NCI-H2196 (cell line): ENCODE measurements around the gene PLA2R1.
"Not testable (repeated sequence)": the region's sequence is repeated elsewhere in the genome, so short reads cannot be mapped to it uniquely, and the experiment has no call there.

ENCODE experiments used
- DNase-seq: peaks from one replicate; lab custom pipeline; 2025; ENCODE audit not compliant: unreplicated experiment; lab: John Stamatoyannopoulos, UW

Gene PLA2R1

DNA sequence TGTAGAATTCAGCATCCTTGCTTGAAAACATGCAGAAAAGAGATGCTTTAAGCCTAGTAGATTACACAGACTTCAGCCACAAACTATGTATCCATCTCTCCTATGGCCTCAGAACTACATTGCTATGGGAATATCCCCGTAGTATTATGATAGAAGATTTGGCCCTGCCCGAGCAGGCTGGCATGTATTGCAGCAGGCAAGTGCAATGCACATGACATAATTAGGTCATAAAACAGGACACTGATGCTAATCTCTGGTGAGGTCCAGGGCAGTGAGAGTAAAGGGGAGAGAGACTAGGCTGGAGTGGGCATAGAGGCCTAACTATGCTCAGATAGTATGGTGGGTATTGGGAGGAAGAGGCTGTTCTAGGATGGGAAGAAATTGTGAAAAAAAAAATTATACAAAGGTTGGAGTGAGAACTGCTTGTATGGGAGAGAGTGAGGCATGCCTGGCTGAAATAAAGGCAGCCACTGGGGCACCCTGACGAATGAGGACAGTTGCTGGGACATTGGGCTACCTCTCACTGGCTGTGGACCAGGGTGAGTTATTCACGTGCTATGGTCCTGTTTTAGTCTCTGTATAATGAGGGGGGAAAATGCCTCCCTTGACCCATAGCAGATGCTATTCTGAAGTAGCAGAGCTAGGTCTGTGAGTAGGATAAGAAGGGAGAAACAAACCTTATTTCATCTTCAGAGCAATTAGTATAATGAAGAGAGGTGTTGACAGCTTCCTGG lies 1.6 kb upstream of the PLA2R1 start:
- DNase-seq, result no peak

DNA sequence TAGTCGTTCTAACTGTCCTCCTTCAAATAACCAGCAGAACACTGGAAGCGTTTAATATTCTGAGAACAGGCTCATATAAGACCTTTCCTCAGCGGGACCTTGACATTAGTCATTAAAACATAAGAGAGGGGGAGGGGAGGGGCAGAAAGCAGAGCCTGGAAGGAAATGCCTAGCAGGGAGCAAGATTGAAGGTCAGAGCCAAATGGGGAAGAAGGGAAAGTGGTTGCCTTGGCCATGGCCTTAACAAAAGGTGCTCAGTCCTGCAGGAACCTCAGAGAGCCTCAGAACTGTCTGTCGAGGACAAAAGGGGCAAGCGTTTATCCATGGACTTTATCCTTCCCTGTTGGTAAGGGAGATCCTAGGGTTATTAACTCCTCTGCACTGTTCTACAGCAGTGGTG lies 856 bp upstream of the PLA2R1 start:
- no peak for DNase-seq

DNA sequence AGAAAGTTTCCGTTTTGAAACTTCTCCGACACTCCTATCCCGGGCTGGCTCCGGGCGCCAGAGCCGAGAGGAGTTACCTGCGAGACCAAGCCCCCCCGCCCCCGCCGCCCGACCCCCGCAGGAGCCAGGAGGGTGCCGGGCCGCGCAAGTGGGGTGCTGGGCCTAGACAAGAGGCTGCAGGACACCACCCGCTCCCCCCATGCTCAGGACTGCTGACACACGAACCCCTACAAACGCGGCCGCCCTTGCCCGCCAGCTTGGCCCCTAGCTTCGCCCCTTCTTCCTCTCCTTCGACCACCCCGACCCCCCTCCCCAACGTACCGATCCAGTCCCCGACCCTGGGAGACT lies 497 bp downstream of the PLA2R1 start:
- DNase-seq, result no peak

GRCh38 chr2:160061533-160061932 lies 882 bp downstream of the PLA2R1 start:
- DNase-seq, result no peak

- DNase-seq, result no peak
These were observed 2.1 kb downstream of the PLA2R1 start for GRCh38 chr2:160060297-160060696.

- no peak for DNase-seq
These were observed 5.1 kb downstream of the PLA2R1 start for GRCh38 chr2:160057356-160057755.

GRCh38 chr2:160055726-160056108 lies 6.7 kb downstream of the PLA2R1 start:
- DNase-seq, result no peak

GRCh38 chr2:160054984-160055725 lies 7.3 kb downstream of the PLA2R1 start:
- no peak for DNase-seq

DNA sequence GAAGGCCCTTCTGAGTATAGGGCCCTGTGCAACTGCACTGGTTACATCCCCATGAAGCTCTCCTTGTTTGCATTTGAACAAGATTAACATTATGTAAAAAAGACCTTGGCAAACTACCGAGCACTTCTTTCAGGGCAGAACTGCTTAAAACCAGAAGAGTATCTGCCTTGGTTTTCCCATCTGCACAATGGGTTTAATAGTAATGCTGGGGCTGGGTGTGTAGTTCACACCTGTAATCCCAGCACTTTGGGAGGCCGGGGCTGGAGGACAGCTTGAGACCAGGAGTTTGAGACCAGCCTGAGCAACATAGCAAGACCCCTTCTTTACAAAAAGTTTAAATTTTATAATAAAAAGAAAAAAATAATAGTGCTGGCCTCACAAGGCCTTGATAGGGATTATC lies 8.5 kb downstream of the PLA2R1 start:
- no peak for DNase-seq

DNA sequence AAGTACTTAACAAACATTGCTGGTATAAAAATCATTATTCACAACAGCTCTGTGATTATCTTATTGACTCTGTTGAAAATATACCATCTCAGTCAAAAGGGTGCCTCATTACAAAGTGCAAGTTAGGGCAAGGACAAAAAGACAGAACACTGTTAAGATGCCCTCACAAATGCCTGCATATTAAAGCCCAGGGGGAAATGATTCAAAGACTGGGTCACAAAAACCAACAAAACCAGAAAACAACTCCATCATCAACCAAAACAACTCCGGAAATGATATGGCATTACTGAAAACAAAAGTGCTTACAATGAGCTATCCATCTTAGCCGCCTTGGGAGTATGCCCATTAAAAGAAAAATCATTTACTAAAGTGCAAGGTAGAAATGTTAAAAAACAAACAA lies 9.9 kb downstream of the PLA2R1 start:
- DNase-seq, result no peak

DNA sequence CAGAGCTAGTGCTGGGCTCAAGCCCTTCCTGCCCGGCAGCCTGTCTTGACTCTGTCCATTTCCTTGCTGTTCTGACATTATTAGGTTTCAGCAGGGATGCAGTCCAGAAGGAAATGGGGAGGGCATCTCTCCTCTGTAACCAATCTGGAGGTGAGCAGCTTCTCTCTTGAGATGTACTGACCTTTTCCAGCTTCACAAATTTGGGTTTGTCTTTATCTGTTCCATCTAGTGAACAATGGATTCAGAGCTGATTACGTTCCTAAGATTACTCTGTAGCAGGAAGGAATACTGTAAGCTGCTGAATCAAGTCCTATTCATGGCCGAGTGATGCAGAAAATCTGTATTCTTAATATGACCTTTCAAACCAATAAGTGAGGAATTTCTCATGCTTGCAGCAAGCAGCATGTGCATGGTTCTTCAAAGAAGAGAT lies 11.0 kb downstream of the PLA2R1 start:
- DNase-seq, result no peak

- DNase-seq, result no peak
These were observed 12.3 kb downstream of the PLA2R1 start for GRCh38 chr2:160050147-160050546.

DNA sequence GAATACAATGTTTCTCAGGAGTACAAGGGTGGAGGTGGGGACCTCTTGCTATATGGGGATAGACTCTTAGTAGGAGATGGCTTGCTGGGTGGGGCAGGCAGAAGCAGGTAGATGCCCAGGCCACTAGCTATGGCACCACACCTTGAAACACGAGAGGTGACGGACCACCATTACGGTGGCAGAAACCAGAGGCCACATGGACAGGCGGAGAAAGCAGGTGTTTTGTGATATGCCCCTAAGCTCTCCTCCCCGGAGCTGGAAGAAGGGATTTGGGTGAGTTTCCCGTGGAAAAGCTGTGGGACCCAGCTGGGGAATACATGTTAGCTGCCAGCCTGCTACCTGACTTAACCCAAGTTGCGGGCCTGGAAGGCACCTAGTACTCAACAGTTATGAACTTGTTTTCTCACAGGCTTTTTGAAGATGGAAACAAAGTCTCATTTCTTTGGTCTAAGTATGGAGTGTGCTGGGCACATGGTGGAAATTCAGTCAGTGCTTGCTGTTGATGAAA lies 16.7 kb downstream of the PLA2R1 start:
- DNase-seq, result no peak

DNA sequence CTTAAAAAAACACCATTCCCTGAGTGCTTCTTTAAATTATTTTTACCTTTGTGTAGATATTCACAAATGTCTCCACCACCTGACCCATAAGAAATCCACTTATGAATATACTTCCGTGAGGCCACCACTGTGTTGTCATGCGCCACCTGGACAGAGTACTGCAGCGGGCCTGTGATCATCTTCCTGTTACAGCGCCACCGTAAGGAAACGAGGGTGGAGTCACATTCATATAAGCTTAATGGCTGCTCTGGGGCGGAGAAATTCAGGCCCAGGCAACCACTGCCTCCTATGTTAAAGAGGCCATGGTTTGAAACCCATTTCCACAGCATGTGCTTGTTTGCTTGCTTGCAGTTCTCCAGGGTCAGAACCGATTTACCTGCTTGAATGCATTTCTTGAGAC lies 17.7 kb downstream of the PLA2R1 start:
- DNase-seq, result no peak

DNA sequence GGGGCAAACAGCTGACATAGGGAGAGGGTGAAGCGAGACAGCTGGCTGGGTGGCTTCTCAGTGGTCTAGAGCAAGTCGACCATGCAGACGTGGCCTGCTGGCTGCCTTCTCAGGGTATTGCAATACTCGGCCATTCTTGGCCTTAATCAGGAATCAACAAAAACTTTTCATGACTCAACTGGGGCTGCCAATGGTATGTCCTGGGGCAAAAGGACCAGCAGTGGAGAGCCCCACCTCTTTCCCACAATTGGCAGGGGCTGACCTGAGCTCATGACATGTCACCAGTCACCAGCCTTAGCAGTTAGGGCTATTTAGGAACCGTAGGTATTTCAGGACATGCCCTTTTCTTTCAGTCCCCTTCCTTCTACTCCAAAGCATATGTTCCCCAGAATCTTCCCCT lies 19.1 kb downstream of the PLA2R1 start:
- DNase-seq, result no peak

DNA sequence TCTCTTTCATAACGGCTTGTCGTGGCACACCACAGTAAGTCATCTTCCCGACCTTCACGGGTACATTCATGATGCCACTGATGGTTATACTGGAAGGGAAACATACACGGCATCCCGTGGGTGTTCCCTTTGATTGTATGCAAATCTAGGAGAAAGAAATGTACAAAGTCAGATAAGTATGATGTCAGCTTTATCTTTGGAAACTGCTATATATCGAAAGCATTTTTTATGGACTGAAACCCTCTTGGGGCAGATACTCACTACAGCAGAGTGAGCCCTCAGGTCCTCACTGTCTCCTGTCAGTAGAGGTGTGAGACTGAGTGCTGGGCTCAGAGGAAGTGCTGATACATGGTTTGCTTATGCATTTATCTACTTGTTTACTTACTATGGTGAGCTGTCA lies 20.4 kb downstream of the PLA2R1 start:
- no peak for DNase-seq

GRCh38 chr2:160041091-160041490 lies 21.3 kb downstream of the PLA2R1 start:
- DNase-seq, result no peak

- peak; percentile 77 for DNase-seq
These were observed 23.1 kb downstream of the PLA2R1 start for GRCh38 chr2:160039166-160039903.

DNA sequence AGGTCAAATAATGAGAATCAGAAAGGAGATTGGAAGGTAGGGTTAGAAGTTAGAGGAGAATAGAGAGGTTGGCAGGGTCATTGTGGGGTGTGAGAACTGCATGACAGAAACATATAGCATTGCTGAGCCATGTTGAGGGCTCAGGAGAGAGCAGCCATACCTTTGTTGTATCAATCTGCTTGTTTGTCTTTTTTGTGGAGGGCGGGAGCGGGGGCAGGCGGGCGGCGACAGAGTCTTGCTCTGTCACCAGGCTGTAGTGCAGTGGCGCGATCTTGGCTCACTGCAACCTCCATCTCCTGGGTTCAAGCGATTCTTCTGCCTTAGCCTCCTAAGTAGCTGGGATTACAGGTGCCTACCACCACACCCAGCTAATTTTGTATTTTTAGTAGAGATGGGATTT lies 23.8 kb downstream of the PLA2R1 start:
- not testable (repeated sequence) for DNase-seq

DNA sequence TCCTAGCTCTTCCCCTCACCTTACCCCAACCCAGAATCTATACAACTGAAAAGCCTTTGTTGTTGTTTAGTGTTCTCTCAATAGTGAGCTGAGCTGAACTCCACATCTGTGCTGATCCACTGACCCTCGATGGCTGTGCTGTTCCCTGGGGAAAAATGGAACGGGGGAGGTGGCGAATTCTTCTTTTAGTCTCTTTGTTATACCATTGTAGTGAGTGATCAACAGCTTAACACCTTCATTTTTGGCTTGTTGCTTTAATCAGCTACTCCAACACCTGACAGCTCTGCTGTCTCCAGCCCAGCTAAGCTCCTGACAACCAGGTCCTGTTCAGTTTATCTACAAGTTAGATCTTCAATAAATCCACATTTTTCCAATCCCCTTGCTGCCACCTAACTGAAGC lies 25.7 kb downstream of the PLA2R1 start:
- no peak for DNase-seq

DNA sequence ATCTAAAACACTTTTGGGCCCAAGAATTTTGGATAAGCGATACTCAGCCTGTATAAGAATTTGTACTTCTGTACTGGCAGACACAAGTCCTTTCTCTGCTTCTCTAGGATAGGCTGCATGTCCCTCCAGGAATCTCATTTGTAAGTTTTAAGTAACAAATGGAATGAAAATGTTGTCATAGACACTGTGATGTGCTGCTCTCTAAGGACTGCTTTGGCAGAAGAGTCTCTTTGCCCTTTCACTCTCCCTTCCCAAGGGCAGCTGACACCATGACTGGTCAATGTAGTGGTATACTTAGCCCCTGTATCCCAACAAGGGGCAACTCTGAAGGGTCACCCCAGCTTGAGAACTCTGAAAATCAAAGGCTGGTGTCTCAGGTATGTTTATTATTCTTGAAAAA lies 27.3 kb downstream of the PLA2R1 start:
- no peak for DNase-seq

DNA sequence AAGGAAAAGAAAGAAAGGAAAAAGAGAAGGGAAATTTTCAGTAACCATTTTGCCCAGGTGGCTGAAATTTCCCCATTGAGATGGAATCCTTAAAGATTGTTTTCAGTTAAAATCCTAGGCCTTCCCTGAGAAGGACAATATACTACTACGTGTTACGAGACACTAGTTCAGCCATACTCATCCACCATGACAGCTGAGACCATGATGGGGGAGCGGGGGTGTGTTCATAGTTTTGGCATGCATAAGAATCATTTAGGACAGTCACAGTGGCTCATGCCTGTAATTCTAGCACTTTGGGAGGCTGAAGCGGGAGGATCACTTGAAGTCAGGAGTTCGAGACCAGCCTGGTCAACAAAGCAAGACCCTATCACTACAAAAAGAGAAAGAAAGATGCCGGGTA lies 28.0 kb downstream of the PLA2R1 start:
- no peak for DNase-seq
